WTC11 (cell line): ENCODE measurements around the gene VSTM2L. TPM values are rescaled to one million over a fixed set of nuclear protein-coding genes. Genes with fewer than 3 reads are reported as not detected.
A peak's percentile ranks its signal among the peaks of the same experiment; 100 is the strongest.

ENCODE experiments used
- ATAC-seq: fragments of 200-7000 bp; cut with Tn5 transposase; 2 replicates; pipeline ENCODE4 v1.10.0; 2021; ENCODE audit warnings: mild to moderate bottlenecking, moderate library complexity
- CTCF ChIA-PET: fragments of 300-600 bp; sonication (Branson Sonifier 250); formaldehyde crosslinking; loops from one replicate; lab custom pipeline; 2021; ENCODE audit warnings: antibody characterized with exemption; lab: Charles Lee
- POLR2A ChIA-PET: fragments of 350-600 bp; sonication (Branson Sonifier 250); formaldehyde crosslinking; loops from one replicate; lab custom pipeline; 2021; ENCODE audit warnings: antibody characterized with exemption; lab: Charles Lee
- DNase-seq: peaks from one replicate; pipeline ENCODE4 v3.0.0; 2021; ENCODE audit warnings: low spot score
- H3K27ac Mint-ChIP-seq: 2 replicates; pipeline ENCODE4 v1.8.0; 2021; ENCODE audit warnings: mixed read lengths
- H3K27me3 Mint-ChIP-seq: 2 replicates; pipeline ENCODE4 v1.8.0; 2021; ENCODE audit warnings: low read depth, mild to moderate bottlenecking, moderate library complexity, mixed read lengths
- H3K36me3 Mint-ChIP-seq: 2 replicates; pipeline ENCODE4 v1.8.0; 2021; ENCODE audit warnings: mixed read lengths
- H3K4me1 Mint-ChIP-seq: 2 replicates; pipeline ENCODE4 v1.8.0; 2022; ENCODE audit warnings: mixed read lengths
- H3K4me3 Mint-ChIP-seq: 2 replicates; pipeline ENCODE4 v1.8.0; 2021; ENCODE audit warnings: mild to moderate bottlenecking, moderate library complexity, mixed read lengths
- H3K9me3 Mint-ChIP-seq: 2 replicates; pipeline ENCODE4 v1.8.0; 2021; ENCODE audit warnings: mixed read lengths
- CBFB ChIP-seq: sonication (generic); formaldehyde crosslinking; IDR thresholded peaks from 2 replicates; pipeline ENCODE4 v1.8.1; 2022; ENCODE audit warnings: mild to moderate bottlenecking, low read depth, missing genetic modification reagents
- ELF4 ChIP-seq: sonication (generic); formaldehyde crosslinking; IDR thresholded peaks from 2 replicates; pipeline ENCODE4 v1.8.1; 2022; ENCODE audit warnings: low read depth, mild to moderate bottlenecking, moderate library complexity, missing genetic modification reagents
- EMX1 ChIP-seq: fragments of 250-450 bp; sonication (Bioruptor Pico); IDR thresholded peaks from 2 replicates; pipeline ENCODE4 v1.8.0; 2021; ENCODE audit warnings: mild to moderate bottlenecking
- ETV6 ChIP-seq: sonication (generic); formaldehyde crosslinking; IDR thresholded peaks from 2 replicates; pipeline ENCODE4 v1.8.1; 2022; ENCODE audit warnings: mild to moderate bottlenecking, missing genetic modification reagents
- FOXK1 ChIP-seq: sonication (generic); formaldehyde crosslinking; IDR thresholded peaks from 2 replicates; pipeline ENCODE4 v1.8.0; 2022; ENCODE audit warnings: mild to moderate bottlenecking, moderate library complexity, missing genetic modification reagents
- GABPB1 ChIP-seq: sonication (generic); formaldehyde crosslinking; IDR thresholded peaks from 2 replicates; pipeline ENCODE4 v1.8.1; 2023; ENCODE audit warnings: mild to moderate bottlenecking, missing genetic modification reagents
- GRHL2 ChIP-seq: fragments of 250-450 bp; sonication (Bioruptor Pico); IDR thresholded peaks from 2 replicates; pipeline ENCODE4 v1.8.0; 2022; ENCODE audit warnings: mild to moderate bottlenecking, moderate library complexity; ENCODE audit not compliant: insufficient replicate concordance, severe bottlenecking
- GTF2I ChIP-seq: fragments of 250-450 bp; sonication (Bioruptor Pico); conservative IDR thresholded peaks from 2 replicates; pipeline ENCODE4 v1.4.0; 2021; ENCODE audit warnings: mild to moderate bottlenecking
- HMGXB4 ChIP-seq: sonication (generic); formaldehyde crosslinking; IDR thresholded peaks from 2 replicates; pipeline ENCODE4 v1.8.1; 2023; ENCODE audit warnings: mild to moderate bottlenecking, moderate library complexity, missing genetic modification reagents
- IRF2 ChIP-seq: sonication (generic); formaldehyde crosslinking; IDR thresholded peaks from 2 replicates; pipeline ENCODE4 v1.8.0; 2022; ENCODE audit warnings: low read depth, missing genetic modification reagents, borderline replicate concordance
- JUN ChIP-seq: sonication (generic); formaldehyde crosslinking; IDR thresholded peaks from 2 replicates; pipeline ENCODE4 v1.8.0; 2023; ENCODE audit warnings: mild to moderate bottlenecking, missing genetic modification reagents
- NR1H2 ChIP-seq: sonication (generic); formaldehyde crosslinking; IDR thresholded peaks from 2 replicates; pipeline ENCODE4 v1.9.0; 2021; ENCODE audit warnings: mild to moderate bottlenecking, moderate library complexity, missing genetic modification reagents
- NR3C1 ChIP-seq: sonication (generic); formaldehyde crosslinking; conservative IDR thresholded peaks from 2 replicates; pipeline ENCODE4 v1.8.1; 2023; ENCODE audit warnings: low read depth, mild to moderate bottlenecking, missing genetic modification reagents
- RORB ChIP-seq: fragments of 250-450 bp; sonication (Bioruptor Pico); IDR thresholded peaks from 2 replicates; pipeline ENCODE4 v1.9.0; 2021; ENCODE audit warnings: mild to moderate bottlenecking
- SMAD3 ChIP-seq: sonication (generic); formaldehyde crosslinking; IDR thresholded peaks from 2 replicates; pipeline ENCODE4 v1.8.0; 2022; ENCODE audit warnings: missing genetic modification reagents, mild to moderate bottlenecking, borderline replicate concordance
- SOX15 ChIP-seq: fragments of 250-450 bp; sonication (Bioruptor Pico); IDR thresholded peaks from 2 replicates; pipeline ENCODE4 v1.9.0; 2021; ENCODE audit warnings: mild to moderate bottlenecking
- TEAD4 ChIP-seq: sonication (generic); formaldehyde crosslinking; IDR thresholded peaks from 2 replicates; pipeline ENCODE4 v1.8.0; 2022; ENCODE audit warnings: mild to moderate bottlenecking, missing genetic modification reagents
- USF1 ChIP-seq: sonication (generic); formaldehyde crosslinking; IDR thresholded peaks from 2 replicates; pipeline ENCODE4 v1.8.0; 2022; ENCODE audit warnings: mild to moderate bottlenecking, missing genetic modification reagents
- ZNF396 ChIP-seq: fragments of 250-450 bp; sonication (Bioruptor Pico); IDR thresholded peaks from 2 replicates; pipeline ENCODE4 v1.8.0; 2021; ENCODE audit warnings: mild to moderate bottlenecking, moderate library complexity, borderline replicate concordance
- total RNA-seq: library from RNA; stranded (reverse); gene quantifications from 3 replicates; pipeline ENCODE4 v1.2.3, GENCODE V29; 2021
- TF ChIP-seq, protein P1 (sequence below): fragments of 250-450 bp; sonication (Bioruptor Pico); IDR thresholded peaks from 2 replicates; pipeline ENCODE4 v1.9.0; 2021; ENCODE audit warnings: mild to moderate bottlenecking, borderline replicate concordance
- TF ChIP-seq, protein P2 (sequence below): sonication (generic); formaldehyde crosslinking; IDR thresholded peaks from 2 replicates; pipeline ENCODE4 v1.8.1; 2022; ENCODE audit warnings: low read depth, mild to moderate bottlenecking, moderate library complexity, missing genetic modification reagents, borderline replicate concordance
- TF ChIP-seq, protein P3 (sequence below): sonication (generic); formaldehyde crosslinking; IDR thresholded peaks from 2 replicates; pipeline ENCODE4 v1.8.0; 2022; ENCODE audit warnings: mild to moderate bottlenecking, missing genetic modification reagents
- TF ChIP-seq, protein P4 (sequence below): sonication (generic); formaldehyde crosslinking; IDR thresholded peaks from 2 replicates; pipeline ENCODE4 v1.8.0; 2022; ENCODE audit warnings: missing genetic modification reagents

Gene VSTM2L
- total RNA-seq, 1 experiment from 2014 or later = 1.9 TPM

DNA sequence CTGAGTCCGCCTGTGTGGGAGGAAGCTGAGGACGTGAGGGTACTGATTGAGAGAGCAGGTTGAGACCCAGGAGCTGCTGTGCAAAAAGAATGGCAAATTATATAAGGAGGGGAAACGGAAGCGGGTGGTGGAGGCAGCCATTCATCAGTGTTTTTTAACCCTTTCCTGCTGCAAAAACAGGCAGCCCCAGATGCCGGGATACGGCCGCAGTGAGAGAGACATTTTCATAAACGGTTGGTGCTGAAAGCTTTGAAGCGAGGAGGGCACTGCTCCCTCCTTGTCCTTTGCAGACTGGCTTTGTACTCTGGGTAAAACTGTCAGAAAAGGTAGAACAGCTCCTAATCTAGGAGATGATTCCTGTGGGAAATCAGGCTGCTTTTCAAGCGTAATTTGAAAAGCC is 74.0 kb downstream of the VSTM2L start (continued):
- TF ChIP-seq ZNF396 = no peak
- TF ChIP-seq, protein P1, sequence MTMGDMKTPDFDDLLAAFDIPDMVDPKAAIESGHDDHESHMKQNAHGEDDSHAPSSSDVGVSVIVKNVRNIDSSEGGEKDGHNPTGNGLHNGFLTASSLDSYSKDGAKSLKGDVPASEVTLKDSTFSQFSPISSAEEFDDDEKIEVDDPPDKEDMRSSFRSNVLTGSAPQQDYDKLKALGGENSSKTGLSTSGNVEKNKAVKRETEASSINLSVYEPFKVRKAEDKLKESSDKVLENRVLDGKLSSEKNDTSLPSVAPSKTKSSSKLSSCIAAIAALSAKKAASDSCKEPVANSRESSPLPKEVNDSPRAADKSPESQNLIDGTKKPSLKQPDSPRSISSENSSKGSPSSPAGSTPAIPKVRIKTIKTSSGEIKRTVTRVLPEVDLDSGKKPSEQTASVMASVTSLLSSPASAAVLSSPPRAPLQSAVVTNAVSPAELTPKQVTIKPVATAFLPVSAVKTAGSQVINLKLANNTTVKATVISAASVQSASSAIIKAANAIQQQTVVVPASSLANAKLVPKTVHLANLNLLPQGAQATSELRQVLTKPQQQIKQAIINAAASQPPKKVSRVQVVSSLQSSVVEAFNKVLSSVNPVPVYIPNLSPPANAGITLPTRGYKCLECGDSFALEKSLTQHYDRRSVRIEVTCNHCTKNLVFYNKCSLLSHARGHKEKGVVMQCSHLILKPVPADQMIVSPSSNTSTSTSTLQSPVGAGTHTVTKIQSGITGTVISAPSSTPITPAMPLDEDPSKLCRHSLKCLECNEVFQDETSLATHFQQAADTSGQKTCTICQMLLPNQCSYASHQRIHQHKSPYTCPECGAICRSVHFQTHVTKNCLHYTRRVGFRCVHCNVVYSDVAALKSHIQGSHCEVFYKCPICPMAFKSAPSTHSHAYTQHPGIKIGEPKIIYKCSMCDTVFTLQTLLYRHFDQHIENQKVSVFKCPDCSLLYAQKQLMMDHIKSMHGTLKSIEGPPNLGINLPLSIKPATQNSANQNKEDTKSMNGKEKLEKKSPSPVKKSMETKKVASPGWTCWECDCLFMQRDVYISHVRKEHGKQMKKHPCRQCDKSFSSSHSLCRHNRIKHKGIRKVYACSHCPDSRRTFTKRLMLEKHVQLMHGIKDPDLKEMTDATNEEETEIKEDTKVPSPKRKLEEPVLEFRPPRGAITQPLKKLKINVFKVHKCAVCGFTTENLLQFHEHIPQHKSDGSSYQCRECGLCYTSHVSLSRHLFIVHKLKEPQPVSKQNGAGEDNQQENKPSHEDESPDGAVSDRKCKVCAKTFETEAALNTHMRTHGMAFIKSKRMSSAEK (CRISPR knock-in tag) = no peak
- TF ChIP-seq SMAD3 (CRISPR knock-in tag) = no peak
- TF ChIP-seq FOXK1 (CRISPR knock-in tag) = no peak
- no peak for TF ChIP-seq SOX15 (CRISPR knock-in tag)
- TF ChIP-seq NR1H2 (CRISPR knock-in tag) = no peak
- no peak for TF ChIP-seq HMGXB4 (CRISPR knock-in tag)
- TF ChIP-seq USF1 (CRISPR knock-in tag) = no peak
- no peak for TF ChIP-seq JUN (CRISPR knock-in tag)

DNA sequence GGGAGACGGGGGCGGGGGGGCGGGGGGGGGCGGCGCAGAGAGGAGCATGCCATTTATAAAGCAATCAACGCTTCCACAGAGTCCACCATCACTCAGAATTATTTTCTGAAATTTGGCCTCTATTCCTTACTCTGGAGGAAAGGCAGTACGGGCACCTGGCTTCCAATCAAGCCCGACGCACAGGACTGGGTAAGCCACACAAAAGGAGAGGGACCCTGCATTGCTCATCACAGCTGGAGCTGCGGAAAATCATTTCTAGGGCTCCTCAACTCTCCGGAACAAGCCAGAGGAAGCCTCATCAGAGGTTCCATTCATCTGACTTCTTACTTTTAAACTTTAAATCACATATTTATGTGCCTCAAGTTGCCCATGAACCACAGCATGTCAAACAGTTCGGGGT is 74.4 kb downstream of the VSTM2L start:
- no peaks in the 10 kb centered on the region for H3K9me3 Mint-ChIP-seq
- DNase-seq (no peak), ATAC-seq (0 out of 2 replicates have a peak, but pooled peaks have one; percentile 17)
- peaks cover 12% of the 10 kb centered on the region for H3K27me3 Mint-ChIP-seq
- CTCF ChIA-PET = interaction anchor here (0.7 to 0.9 kb wide), 4 partner anchors 15 to 413 kb away, joined by 3 to 4 read pairs (median 4); no protein-coding TSS in a partner anchor
- H3K4me1 Mint-ChIP-seq = peaks cover 31% of the 10 kb centered on the region
- POLR2A ChIA-PET = interaction anchor here (0.5 kb wide), 1 partner anchor 72 kb away, joined by 3 read pairs; no protein-coding TSS in a partner anchor
- TF ChIP-seq GABPB1 (CRISPR knock-in tag) = no peak
- no peak for TF ChIP-seq RORB
- TF ChIP-seq TEAD4 (CRISPR knock-in tag) = no peak
- no peak for TF ChIP-seq IRF2 (CRISPR knock-in tag)
- no peak for TF ChIP-seq ELF4 (CRISPR knock-in tag)
- TF ChIP-seq CBFB = no peak
- no peak overlapping the region for H3K4me3 Mint-ChIP-seq
- H3K27ac Mint-ChIP-seq = no peak overlapping the region
- peaks cover 5% of the 10 kb centered on the region for H3K36me3 Mint-ChIP-seq

DNA sequence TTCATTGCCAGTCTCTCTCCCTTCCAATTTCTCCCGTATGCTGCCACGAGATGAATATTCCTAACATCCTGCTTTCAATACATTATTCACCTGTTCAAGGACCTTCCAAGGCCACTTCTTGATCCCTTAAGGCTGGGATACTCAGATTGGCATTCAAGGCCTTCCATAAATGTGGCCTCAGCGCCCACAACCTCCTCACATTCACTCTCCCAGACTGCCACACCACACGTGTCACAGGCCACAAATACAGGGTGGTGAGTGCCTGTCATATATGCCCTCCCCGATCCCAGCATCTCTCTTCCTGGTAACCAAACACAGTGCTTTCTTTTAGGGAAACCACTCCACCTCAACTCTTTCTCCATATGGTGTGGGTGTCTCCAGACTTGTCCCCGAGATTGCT is 74.9 kb downstream of the VSTM2L start:
- Mint-ChIP-seq H3K9me3 (no peaks in the 10 kb centered on the region), H3K27me3 (peaks cover 7% of the 10 kb centered on the region), H3K27ac (no peak overlapping the region), H3K4me1 (peaks cover 26% of the 10 kb centered on the region), H3K4me3 (no peak overlapping the region), H3K36me3 (peaks cover 10% of the 10 kb centered on the region)
- DNase-seq = no peak
- ChIA-PET POLR2A (no interaction called here), CTCF (no interaction called here)
- no peak for ATAC-seq
- TF ChIP-seq, protein P2, sequence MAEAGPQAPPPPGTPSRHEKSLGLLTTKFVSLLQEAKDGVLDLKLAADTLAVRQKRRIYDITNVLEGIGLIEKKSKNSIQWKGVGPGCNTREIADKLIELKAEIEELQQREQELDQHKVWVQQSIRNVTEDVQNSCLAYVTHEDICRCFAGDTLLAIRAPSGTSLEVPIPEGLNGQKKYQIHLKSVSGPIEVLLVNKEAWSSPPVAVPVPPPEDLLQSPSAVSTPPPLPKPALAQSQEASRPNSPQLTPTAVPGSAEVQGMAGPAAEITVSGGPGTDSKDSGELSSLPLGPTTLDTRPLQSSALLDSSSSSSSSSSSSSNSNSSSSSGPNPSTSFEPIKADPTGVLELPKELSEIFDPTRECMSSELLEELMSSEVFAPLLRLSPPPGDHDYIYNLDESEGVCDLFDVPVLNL (CRISPR knock-in tag) = no peak
- TF ChIP-seq, protein P3, sequence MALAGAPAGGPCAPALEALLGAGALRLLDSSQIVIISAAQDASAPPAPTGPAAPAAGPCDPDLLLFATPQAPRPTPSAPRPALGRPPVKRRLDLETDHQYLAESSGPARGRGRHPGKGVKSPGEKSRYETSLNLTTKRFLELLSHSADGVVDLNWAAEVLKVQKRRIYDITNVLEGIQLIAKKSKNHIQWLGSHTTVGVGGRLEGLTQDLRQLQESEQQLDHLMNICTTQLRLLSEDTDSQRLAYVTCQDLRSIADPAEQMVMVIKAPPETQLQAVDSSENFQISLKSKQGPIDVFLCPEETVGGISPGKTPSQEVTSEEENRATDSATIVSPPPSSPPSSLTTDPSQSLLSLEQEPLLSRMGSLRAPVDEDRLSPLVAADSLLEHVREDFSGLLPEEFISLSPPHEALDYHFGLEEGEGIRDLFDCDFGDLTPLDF (CRISPR knock-in tag) = no peak
- no peak for TF ChIP-seq NR3C1 (CRISPR knock-in tag)
- TF ChIP-seq, protein P4, sequence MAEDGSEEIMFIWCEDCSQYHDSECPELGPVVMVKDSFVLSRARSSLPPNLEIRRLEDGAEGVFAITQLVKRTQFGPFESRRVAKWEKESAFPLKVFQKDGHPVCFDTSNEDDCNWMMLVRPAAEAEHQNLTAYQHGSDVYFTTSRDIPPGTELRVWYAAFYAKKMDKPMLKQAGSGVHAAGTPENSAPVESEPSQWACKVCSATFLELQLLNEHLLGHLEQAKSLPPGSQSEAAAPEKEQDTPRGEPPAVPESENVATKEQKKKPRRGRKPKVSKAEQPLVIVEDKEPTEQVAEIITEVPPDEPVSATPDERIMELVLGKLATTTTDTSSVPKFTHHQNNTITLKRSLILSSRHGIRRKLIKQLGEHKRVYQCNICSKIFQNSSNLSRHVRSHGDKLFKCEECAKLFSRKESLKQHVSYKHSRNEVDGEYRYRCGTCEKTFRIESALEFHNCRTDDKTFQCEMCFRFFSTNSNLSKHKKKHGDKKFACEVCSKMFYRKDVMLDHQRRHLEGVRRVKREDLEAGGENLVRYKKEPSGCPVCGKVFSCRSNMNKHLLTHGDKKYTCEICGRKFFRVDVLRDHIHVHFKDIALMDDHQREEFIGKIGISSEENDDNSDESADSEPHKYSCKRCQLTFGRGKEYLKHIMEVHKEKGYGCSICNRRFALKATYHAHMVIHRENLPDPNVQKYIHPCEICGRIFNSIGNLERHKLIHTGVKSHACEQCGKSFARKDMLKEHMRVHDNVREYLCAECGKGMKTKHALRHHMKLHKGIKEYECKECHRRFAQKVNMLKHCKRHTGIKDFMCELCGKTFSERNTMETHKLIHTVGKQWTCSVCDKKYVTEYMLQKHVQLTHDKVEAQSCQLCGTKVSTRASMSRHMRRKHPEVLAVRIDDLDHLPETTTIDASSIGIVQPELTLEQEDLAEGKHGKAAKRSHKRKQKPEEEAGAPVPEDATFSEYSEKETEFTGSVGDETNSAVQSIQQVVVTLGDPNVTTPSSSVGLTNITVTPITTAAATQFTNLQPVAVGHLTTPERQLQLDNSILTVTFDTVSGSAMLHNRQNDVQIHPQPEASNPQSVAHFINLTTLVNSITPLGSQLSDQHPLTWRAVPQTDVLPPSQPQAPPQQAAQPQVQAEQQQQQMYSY (CRISPR knock-in tag) = no peak
- no peak for TF ChIP-seq GTF2I
- TF ChIP-seq ETV6 (CRISPR knock-in tag) = no peak
- TF ChIP-seq FOXK1 (CRISPR knock-in tag) = no peak
- TF ChIP-seq RORB = no peak
- TF ChIP-seq GRHL2 (CRISPR knock-in tag) = no peak
- no peak for TF ChIP-seq EMX1 (CRISPR knock-in tag)
